ENCODE results near the gene LLGL1.

- TF ChIP-seq POLR2A (IDR thresholded peaks at IDR 0.05) (no peak), CTCF (IDR thresholded peaks at IDR 0.05) (no peak), POLR2AphosphoS5 (IDR thresholded peaks at IDR 0.05) (no peak)
These were observed 45.6 kb upstream of the LLGL1 start for GRCh38 chr17:18179804-18180203.

All from prostate gland (tissue), 2 donors.